HepG2 (cell line): ENCODE measurements around the gene CDC42SE1. TPM values are rescaled to one million over a fixed set of nuclear protein-coding genes. Genes with fewer than 3 reads are reported as not detected.

ENCODE experiments used
- ATAC-seq: fragments of 200-7000 bp; cut with Tn5 transposase; 3 replicates; pipeline ENCODE4 v1.9.1; 2020; ENCODE audit warnings: mild to moderate bottlenecking, moderate library complexity
- BruUV-seq: library from RNA; stranded (reverse); fragments of 400-500 nt; replicated peaks from 2 replicates; lab custom pipeline; 2021; lab: Mats Ljungman, UMichigan
- CTCF ChIA-PET: fragments of 300-600 bp; formaldehyde crosslinking; extraction: SDS; loops from one replicate; lab custom pipeline; 2021; ENCODE audit warnings: low total read pairs, inconsistent platforms, low intra/inter-chr PET ratio; lab: Yijun Ruan, JAX
- POLR2A ChIA-PET: fragments of 350-600 bp; sonication (Branson Sonifier 250); formaldehyde crosslinking; loops from one replicate; lab custom pipeline; 2020; ENCODE audit warnings: antibody characterized with exemption, inconsistent platforms; lab: Yijun Ruan, JAX
- DNase-seq: peaks from one replicate; pipeline ENCODE4 v3.0.0-alpha.2; 2015; ENCODE audit warnings: low spot score
- FAIRE-seq: peaks from 3 replicates; lab custom pipeline; 2011; peaks lifted over from hg19 to GRCh38; lab: Jason Lieb, UNC
- H2AFZ ChIP-seq: one replicate; pipeline ENCODE4 v1.6.1; 2011; ENCODE audit warnings: low read length, inconsistent platforms
- H3K27ac ChIP-seq: fragments of 300-600 bp; 3 replicates; pipeline ENCODE4 v1.8.0; 2011; ENCODE audit warnings: mixed run types, mild to moderate bottlenecking, mixed read lengths, low read length, inconsistent platforms; ENCODE audit not compliant: insufficient read depth; ENCODE audit errors: extremely low read length
- H3K27me3 ChIP-seq, 2 experiments: fragments of 200-600 bp in 1 of 2; 2 replicates in 1 of 2; 3 replicates in 1 of 2; pipeline versions ENCODE4 v1.6.0 to v1.8.0; 2011; ENCODE audit warnings: low read length in 2 of 2, mild to moderate bottlenecking in 2 of 2, moderate library complexity in 2 of 2, inconsistent platforms in 1 of 2; ENCODE audit not compliant: insufficient read depth in 2 of 2, control insufficient read depth in 1 of 2
- H3K36me3 ChIP-seq, 2 experiments: fragments of 200-600 bp in 1 of 2; replicated peaks in 1 of 2; 2 replicates in 1 of 2; 3 replicates in 1 of 2; pipeline versions ENCODE4 v1.5.1 to v1.8.0; 2011; ENCODE audit warnings: low read length in 2 of 2, inconsistent platforms in 1 of 2; ENCODE audit not compliant: insufficient read depth in 2 of 2, control insufficient read depth in 1 of 2
- H3K4me1 ChIP-seq: 2 replicates; pipeline ENCODE4 v1.5.1; 2012; ENCODE audit warnings: low read length, inconsistent platforms; ENCODE audit not compliant: insufficient read depth
- H3K4me2 ChIP-seq: 2 replicates; pipeline ENCODE4 v1.6.0; 2011; ENCODE audit warnings: low read depth, low read length, inconsistent platforms
- H3K4me3 ChIP-seq, 3 experiments: fragments of 200-600 bp in 1 of 3; sonication (generic), shearing (Covaris generic) in 1 of 3; replicated peaks in 1 of 3; 2 replicates each; pipeline ENCODE4 v1.5.1; 2011 to 2016; ENCODE audit warnings: low read length in 3 of 3, inconsistent platforms in 2 of 3, low read depth in 2 of 3, mild to moderate bottlenecking in 2 of 3, control low read depth in 1 of 3, mixed read lengths in 1 of 3; ENCODE audit not compliant: insufficient read depth in 1 of 3
- H3K79me2 ChIP-seq: one replicate; pipeline ENCODE4 v1.6.1; 2011; ENCODE audit warnings: low read length, inconsistent platforms; ENCODE audit not compliant: insufficient read depth
- H3K9ac ChIP-seq: 2 replicates; pipeline ENCODE4 v1.6.0; 2011; ENCODE audit warnings: mild to moderate bottlenecking, low read depth, low read length, inconsistent platforms; ENCODE audit not compliant: insufficient read depth
- H3K9me3 ChIP-seq: 2 replicates; pipeline ENCODE4 v1.5.1; 2012; ENCODE audit warnings: mild to moderate bottlenecking, low read length
- H4K20me1 ChIP-seq: 2 replicates; pipeline ENCODE4 v1.6.0; 2011; ENCODE audit warnings: inconsistent platforms, mild to moderate bottlenecking, low read length, moderate library complexity; ENCODE audit not compliant: insufficient read depth
- ARNTL ChIP-seq: sonication (generic); formaldehyde crosslinking; IDR thresholded peaks from 2 replicates; pipeline ENCODE4 v1.4.0; 2020; ENCODE audit warnings: mild to moderate bottlenecking, missing genetic modification reagents
- DNMT3B ChIP-seq: conservative IDR thresholded peaks from 2 replicates; pipeline ENCODE4 v1.6.1; 2016; ENCODE audit warnings: missing biosample characterization, control low read depth
- KDM2A ChIP-seq: sonication (generic); formaldehyde crosslinking; IDR thresholded peaks from 2 replicates; pipeline ENCODE4 v1.4.0; 2020; ENCODE audit warnings: low read depth, missing genetic modification reagents, borderline replicate concordance
- NR2F2 ChIP-seq: IDR thresholded peaks from 2 replicates; pipeline ENCODE4 v1.6.1; 2012; ENCODE audit warnings: low read depth, inconsistent platforms, borderline replicate concordance
- POLR2AphosphoS5 ChIP-seq: IDR thresholded peaks from 2 replicates; pipeline ENCODE4 v1.6.1; 2012; ENCODE audit warnings: low read depth, low read length
- SOX6 ChIP-seq, 2 experiments: fragments of 450-650 bp in 1 of 2; sonication (generic) in 1 of 2; formaldehyde crosslinking in 1 of 2; IDR thresholded peaks; 2 replicates each; pipeline versions ENCODE4 v1.4.0 to v1.6.1; 2017 to 2020; ENCODE audit warnings: antibody characterized with exemption in 1 of 2, mild to moderate bottlenecking in 1 of 2, missing genetic modification reagents in 1 of 2
- TCF7 ChIP-seq: sonication (generic); IDR thresholded peaks from 2 replicates; pipeline ENCODE4 v1.6.1; 2016; ENCODE audit warnings: antibody characterized with exemption, low read depth
- XRCC5 ChIP-seq: fragments of 200-400 bp; formaldehyde crosslinking; optimal IDR thresholded peaks from 2 replicates; pipeline ENCODE3; 2017; ENCODE audit warnings: mild to moderate bottlenecking, low read length
- ZMYM4 ChIP-seq: sonication (generic); formaldehyde crosslinking; IDR thresholded peaks from 2 replicates; pipeline ENCODE4 v1.8.1; 2023; ENCODE audit warnings: mild to moderate bottlenecking, missing genetic modification reagents
- ZNF33A ChIP-seq: sonication (generic); formaldehyde crosslinking; IDR thresholded peaks from 2 replicates; pipeline ENCODE4 v1.5.1; 2020; ENCODE audit warnings: missing genetic modification reagents, mild to moderate bottlenecking, moderate library complexity, borderline replicate concordance
- ZNF644 ChIP-seq: IDR thresholded peaks from 2 replicates; pipeline ENCODE4 v1.6.1; 2016; ENCODE audit warnings: low read depth
- ZNF713 ChIP-seq: sonication (generic); formaldehyde crosslinking; IDR thresholded peaks from 2 replicates; pipeline ENCODE4 v1.4.0; 2020; ENCODE audit warnings: mild to moderate bottlenecking, missing genetic modification reagents
- WGBS: methylation state at CpG from one replicate; pipeline ENCODE4 v1.1.6; 2017; ENCODE audit warnings: low lambda C conversion rate; 5-methylcytosine and 5-hydroxymethylcytosine counted together
- in situ Hi-C: cut with HindIII; loops from 2 replicates; pipeline ENCODE4 v1.10.0; 2017; ENCODE audit warnings: low pct_unique_long_range_greater_than_20kb; ENCODE audit not compliant: extremely low pct_ligation_motif_present
- intact Hi-C: fragments of 100-400 bp; cut with micrococcal nuclease; formaldehyde crosslinking; loops from one replicate; pipeline ENCODE4 v1.10.0; 2022; ENCODE audit not compliant: unreplicated experiment
- polyA plus RNA-seq, 8 experiments: library from polyadenylated mRNA; depleted of rRNA in 3 of 8; stranded (reverse) in 7 of 8; unstranded in 1 of 8; fragments of >200 nt; fragmentation: Illumina TruSeq in 4 of 8; extraction: Trizol in 4 of 8; gene quantifications; 2 replicates each; pipeline versions ENCODE4 v1.2.1 to v1.2.3, GENCODE V29; 2011 to 2016; ENCODE audit warnings: low read depth in 4 of 8, missing spikeins in 1 of 8, mixed read lengths in 1 of 8; ENCODE audit not compliant: insufficient read depth in 1 of 8
- total RNA-seq, 5 experiments: library from RNA; depleted of rRNA; stranded (reverse); fragments of >200 nt; fragmentation: Illumina TruSeq; extraction: Trizol; gene quantifications; 2 replicates each; pipeline ENCODE4 v1.2.3, GENCODE V29; 2016; ENCODE audit warnings: low read depth in 1 of 5
- TF ChIP-seq, protein P1 (sequence below): sonication (generic); formaldehyde crosslinking; IDR thresholded peaks from 2 replicates; pipeline ENCODE4 v1.5.1; 2020; ENCODE audit warnings: mild to moderate bottlenecking, moderate library complexity, missing genetic modification reagents
- TF ChIP-seq, protein P2 (sequence below): sonication (generic); formaldehyde crosslinking; conservative IDR thresholded peaks from 2 replicates; pipeline ENCODE4 v1.4.0; 2020; ENCODE audit warnings: missing genetic modification reagents
- TF ChIP-seq, protein P3 (sequence below): sonication (generic); formaldehyde crosslinking; IDR thresholded peaks from 2 replicates; pipeline ENCODE4 v1.4.0; 2020; ENCODE audit warnings: missing genetic modification reagents
- TF ChIP-seq, protein P4 (sequence below): sonication (generic); formaldehyde crosslinking; IDR thresholded peaks from 2 replicates; pipeline ENCODE4 v1.4.0; 2020; ENCODE audit warnings: mild to moderate bottlenecking, missing genetic modification reagents

Gene CDC42SE1
- total and polyA plus RNA-seq, 2 of the 13 experiments (the other 11 are each of a cell fraction or from before 2014, with no cell fraction given) = 17.6 to 17.9 TPM

DNA sequence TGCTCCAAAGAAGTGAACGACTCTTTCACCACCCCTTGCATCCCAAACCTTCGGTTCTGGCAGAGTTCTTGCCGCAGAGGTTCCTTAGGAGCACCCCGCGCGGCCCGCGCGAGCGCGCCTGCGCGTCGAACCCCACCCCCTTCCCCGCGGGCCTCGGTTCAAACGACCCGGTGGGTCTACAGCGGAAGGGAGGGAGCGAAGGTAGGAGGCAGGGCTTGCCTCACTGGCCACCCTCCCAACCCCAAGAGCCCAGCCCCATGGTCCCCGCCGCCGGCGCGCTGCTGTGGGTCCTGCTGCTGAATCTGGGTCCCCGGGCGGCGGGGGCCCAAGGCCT lies 11.9 kb downstream of the CDC42SE1 start, which contains the start of gene C1orf56 (continued):
- TF ChIP-seq, protein P1, sequence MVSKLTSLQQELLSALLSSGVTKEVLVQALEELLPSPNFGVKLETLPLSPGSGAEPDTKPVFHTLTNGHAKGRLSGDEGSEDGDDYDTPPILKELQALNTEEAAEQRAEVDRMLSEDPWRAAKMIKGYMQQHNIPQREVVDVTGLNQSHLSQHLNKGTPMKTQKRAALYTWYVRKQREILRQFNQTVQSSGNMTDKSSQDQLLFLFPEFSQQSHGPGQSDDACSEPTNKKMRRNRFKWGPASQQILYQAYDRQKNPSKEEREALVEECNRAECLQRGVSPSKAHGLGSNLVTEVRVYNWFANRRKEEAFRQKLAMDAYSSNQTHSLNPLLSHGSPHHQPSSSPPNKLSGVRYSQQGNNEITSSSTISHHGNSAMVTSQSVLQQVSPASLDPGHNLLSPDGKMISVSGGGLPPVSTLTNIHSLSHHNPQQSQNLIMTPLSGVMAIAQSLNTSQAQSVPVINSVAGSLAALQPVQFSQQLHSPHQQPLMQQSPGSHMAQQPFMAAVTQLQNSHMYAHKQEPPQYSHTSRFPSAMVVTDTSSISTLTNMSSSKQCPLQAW (CRISPR knock-in tag) = peak; percentile 35; the same call in 1 of the 2 replicates
- TF ChIP-seq ARNTL (CRISPR knock-in tag) (0 out of 2 replicates have a peak, but pooled peaks have one; percentile 16), TCF7 (no peak), NR2F2 (no peak), KDM2A (CRISPR knock-in tag) (0 out of 2 replicates have a peak, but pooled peaks have one; percentile 14), XRCC5 (peak; percentile 47)

DNA sequence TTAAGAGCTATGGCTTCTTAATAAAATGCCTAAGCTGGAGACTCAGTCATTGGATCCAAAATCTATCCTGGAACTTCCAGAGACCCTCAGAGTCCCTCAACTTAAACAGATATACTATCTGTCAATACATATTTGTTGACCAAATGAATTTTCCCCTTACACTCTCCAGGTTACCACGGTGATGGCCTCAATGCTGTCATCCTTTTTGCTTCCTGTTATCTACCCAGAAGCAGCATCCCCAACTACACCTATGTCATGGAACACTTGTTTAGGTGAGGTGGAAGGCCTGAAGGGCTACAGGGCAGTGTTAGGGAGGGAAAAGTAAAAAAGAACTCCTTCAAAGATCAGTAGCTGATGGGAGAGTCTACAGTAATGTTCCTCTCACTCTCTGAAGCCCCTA lies 16.3 kb downstream of the CDC42SE1 start:
- Histone ChIP-seq H2AFZ (no peak overlapping the region), H3K9ac (no peak overlapping the region), H3K79me2 (no peaks in the 10 kb centered on the region), H3K4me1 (peaks cover 7% of the 10 kb centered on the region; the same call in 1 of the 2 replicates), H3K27ac (no peak overlapping the region), H3K4me3 (no peak overlapping the region), H3K4me2 (no peak overlapping the region), H3K27me3 (no peaks in the 10 kb centered on the region), H3K9me3 (no peaks in the 10 kb centered on the region), H4K20me1 (no peaks in the 10 kb centered on the region), H3K36me3 (no peaks in the 10 kb centered on the region)
- ChIA-PET POLR2A (interaction anchor here (0.6 to 1.6 kb wide), 2 partner anchors 15 to 16 kb away, joined by 3 to 6 read pairs; partner anchors contain the start of gene CDC42SE1), CTCF (no interaction called here)
- no peak for DNase-seq
- intact Hi-C loops = no loop called here
- WGBS = 79% methylated on average over 1 of the region's 1 CpG
- in situ Hi-C loops = no loop called here
- ATAC-seq = no peak
- no TSS peak for BruUV-seq
- FAIRE-seq = no peak
- no peak for TF ChIP-seq ZMYM4 (CRISPR knock-in tag)
- TF ChIP-seq, protein P2, sequence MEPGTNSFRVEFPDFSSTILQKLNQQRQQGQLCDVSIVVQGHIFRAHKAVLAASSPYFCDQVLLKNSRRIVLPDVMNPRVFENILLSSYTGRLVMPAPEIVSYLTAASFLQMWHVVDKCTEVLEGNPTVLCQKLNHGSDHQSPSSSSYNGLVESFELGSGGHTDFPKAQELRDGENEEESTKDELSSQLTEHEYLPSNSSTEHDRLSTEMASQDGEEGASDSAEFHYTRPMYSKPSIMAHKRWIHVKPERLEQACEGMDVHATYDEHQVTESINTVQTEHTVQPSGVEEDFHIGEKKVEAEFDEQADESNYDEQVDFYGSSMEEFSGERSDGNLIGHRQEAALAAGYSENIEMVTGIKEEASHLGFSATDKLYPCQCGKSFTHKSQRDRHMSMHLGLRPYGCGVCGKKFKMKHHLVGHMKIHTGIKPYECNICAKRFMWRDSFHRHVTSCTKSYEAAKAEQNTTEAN (CRISPR knock-in tag) = no peak
- no peak for TF ChIP-seq POLR2AphosphoS5
- no peak for TF ChIP-seq ZNF644 (CRISPR knock-in tag)
- TF ChIP-seq, protein P3, sequence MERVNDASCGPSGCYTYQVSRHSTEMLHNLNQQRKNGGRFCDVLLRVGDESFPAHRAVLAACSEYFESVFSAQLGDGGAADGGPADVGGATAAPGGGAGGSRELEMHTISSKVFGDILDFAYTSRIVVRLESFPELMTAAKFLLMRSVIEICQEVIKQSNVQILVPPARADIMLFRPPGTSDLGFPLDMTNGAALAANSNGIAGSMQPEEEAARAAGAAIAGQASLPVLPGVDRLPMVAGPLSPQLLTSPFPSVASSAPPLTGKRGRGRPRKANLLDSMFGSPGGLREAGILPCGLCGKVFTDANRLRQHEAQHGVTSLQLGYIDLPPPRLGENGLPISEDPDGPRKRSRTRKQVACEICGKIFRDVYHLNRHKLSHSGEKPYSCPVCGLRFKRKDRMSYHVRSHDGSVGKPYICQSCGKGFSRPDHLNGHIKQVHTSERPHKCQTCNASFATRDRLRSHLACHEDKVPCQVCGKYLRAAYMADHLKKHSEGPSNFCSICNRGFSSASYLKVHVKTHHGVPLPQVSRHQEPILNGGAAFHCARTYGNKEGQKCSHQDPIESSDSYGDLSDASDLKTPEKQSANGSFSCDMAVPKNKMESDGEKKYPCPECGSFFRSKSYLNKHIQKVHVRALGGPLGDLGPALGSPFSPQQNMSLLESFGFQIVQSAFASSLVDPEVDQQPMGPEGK = no peak
- TF ChIP-seq ZNF713 (CRISPR knock-in tag) = no peak
- TF ChIP-seq, protein P4, sequence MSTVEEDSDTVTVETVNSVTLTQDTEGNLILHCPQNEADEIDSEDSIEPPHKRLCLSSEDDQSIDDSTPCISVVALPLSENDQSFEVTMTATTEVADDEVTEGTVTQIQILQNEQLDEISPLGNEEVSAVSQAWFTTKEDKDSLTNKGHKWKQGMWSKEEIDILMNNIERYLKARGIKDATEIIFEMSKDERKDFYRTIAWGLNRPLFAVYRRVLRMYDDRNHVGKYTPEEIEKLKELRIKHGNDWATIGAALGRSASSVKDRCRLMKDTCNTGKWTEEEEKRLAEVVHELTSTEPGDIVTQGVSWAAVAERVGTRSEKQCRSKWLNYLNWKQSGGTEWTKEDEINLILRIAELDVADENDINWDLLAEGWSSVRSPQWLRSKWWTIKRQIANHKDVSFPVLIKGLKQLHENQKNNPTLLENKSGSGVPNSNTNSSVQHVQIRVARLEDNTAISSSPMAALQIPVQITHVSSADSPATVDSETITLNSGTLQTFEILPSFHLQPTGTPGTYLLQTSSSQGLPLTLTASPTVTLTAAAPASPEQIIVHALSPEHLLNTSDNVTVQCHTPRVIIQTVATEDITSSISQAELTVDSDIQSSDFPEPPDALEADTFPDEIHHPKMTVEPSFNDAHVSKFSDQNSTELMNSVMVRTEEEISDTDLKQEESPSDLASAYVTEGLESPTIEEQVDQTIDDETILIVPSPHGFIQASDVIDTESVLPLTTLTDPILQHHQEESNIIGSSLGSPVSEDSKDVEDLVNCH (CRISPR knock-in tag) = no peak
- TF ChIP-seq KDM2A (CRISPR knock-in tag) = no peak
- TF ChIP-seq DNMT3B (CRISPR knock-in tag) = no peak
- no peak for TF ChIP-seq SOX6 (IDR thresholded peaks at IDR 0.05)
- no peak for TF ChIP-seq SOX6 (CRISPR knock-in tag; IDR thresholded peaks at IDR 0.05)
- TF ChIP-seq ZNF33A = no peak
